ENCODE results near the gene CUEDC1.

The CUEDC1 gene

DNA sequence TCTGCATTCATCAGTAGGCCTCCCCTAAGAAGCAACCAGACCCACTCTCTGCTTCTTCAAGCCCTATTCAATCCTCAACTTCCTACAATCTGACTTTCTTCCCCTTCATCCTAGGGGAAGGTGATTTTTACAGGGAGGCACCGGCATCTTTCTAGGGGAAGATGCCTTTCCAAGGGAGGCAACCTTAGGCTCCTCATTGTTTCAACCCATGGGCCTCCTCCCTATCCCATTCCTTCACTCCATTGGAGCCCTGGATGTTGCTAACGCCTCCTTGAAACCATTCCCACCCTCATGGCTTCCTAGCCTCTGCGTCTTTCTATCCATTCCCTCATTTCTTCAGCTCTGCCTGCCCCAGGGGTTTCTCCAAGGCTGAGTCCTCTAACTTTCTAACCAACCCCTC, 2.7 kb upstream of the CUEDC1 start:
- no peak for DNase-seq (ENCODE audit: low read depth in 2 of 2)

DNA sequence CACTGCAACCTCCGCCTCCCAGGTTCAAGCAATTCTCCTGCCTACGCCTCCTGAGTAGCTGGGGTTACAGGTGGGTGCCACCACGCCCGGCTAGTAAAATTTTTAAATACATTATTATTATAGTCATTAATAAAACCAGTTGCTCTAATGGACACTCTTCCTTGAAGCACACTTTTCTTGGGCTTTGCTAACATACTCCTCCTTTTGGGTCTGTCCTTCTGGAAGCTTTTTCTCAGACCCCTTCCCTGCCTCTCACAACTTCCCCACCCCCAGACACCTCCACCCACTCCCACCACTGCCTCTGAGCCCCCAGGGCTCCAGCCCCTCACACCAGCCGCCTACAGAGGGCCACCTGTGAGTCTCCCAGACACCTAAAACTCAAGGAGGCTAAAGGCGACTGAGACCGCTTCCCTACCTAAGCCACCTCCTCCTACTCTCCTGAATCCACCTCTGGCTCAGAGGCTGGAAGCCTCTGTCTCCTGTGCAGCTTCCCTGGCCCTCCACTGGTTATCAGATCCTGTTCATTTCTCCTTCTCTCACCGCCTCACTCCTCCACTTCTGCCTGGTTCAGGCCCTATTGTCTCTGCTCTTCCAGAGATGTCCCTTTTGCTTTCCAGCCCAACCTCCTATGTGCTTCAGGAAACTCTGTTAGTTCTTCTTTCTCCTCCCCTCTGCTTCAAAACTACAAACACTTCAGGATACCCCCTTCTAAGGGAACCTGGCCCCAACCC, 2.1 kb upstream of the CUEDC1 start:
- no peak for DNase-seq (ENCODE audit: low read depth in 2 of 2)

GRCh38 chr17:57956291-57957119, 1.3 kb upstream of the CUEDC1 start:
- no peak for DNase-seq (ENCODE audit: low read depth in 2 of 2)

DNA sequence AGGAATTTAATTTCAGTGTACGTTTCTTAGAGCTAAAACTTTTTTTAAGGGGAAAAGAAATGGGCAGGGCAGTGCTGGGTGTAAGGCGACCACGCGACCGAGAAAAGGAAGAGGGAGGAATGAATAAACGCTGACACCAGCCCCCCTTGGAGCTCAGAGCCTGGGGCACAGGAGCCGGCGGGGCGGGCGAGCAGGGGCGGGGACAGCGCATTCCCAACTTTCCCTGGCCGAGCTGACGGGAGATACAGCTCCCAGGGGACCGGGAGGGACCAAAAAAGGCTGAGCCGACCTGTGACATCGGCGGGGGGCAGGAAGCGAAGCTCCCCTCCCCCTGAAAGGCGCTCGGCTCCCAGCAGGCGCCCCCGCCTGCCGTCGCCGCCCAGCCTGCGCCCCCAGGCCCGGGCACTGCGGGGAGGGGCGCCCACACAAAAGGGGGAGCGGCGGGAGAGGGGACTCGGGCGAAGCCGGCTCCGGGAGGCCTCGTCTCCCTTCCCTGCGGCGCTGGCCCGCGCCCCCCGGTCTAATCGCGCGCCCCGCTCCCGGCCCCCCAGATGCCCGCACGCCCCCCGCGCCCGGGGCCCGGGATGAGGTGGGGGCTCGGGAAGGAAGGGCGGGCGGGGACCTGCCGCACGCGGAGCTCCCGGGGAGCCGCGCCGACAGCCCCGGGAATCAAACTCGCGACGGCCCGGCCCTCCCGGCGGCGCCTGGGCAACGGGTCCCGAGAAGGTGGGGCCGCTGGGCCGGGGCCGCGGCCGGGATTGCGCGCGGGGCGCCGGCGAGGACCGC, 622 bp downstream of the CUEDC1 start:
- DNase-seq (ENCODE audit: low read depth in 2 of 2), result peak in 1 of 2 experiments; percentile 45

GRCh38 chr17:57953705-57954396, 1.4 kb downstream of the CUEDC1 start:
- no peak for DNase-seq (ENCODE audit: low read depth in 2 of 2)

GRCh38 chr17:57953219-57953618, 2.0 kb downstream of the CUEDC1 start:
- DNase-seq (ENCODE audit: low read depth in 2 of 2), result no peak

GRCh38 chr17:57949649-57950048, 5.6 kb downstream of the CUEDC1 start:
- no peak for DNase-seq (ENCODE audit: low read depth in 2 of 2)

GRCh38 chr17:57948555-57949420, 6.4 kb downstream of the CUEDC1 start:
- peak; percentile 94 to 95 for DNase-seq (ENCODE audit: low read depth in 2 of 2)

DNA sequence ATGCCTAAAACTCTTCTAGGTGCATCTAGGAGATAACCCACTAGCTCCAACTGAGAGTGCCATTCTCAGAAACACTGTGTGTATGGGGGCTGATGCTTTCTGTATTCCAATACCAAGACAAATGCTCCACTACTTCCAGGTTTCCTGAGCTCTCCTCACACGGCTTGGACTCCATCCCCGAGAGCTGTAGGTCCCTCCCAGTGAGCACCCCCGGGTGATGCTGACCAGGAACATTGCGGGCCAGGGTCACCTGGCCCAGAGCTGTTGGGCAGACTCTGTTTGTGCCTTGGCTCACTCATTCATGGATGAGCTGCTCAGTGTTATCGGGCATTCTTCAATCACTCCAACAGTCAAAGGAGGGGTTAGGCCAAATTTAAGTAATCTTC, 7.0 kb downstream of the CUEDC1 start:
- no peak for DNase-seq (ENCODE audit: low read depth in 2 of 2)

DNA sequence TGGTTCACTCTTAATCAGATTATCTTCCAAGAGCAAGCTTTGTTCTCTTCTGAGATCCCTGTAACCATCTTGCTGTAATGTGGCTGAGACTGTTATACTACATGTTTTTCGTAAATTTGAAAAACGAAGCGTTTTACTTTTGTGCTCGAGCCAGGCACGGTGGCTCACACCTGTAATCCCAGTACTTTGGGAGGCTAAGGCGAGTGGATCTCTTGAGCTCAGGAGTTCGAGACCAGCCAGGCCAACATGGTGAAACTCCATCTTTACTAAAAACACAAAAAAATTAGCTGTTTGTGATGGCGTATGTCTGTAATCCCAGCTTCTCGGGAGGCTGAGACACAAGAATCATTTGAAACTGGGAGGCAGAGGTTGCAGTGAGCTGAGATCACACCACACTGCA, 7.8 kb downstream of the CUEDC1 start:
- no peak for DNase-seq (ENCODE audit: low read depth in 2 of 2)

GRCh38 chr17:57946798-57947358, 8.3 kb downstream of the CUEDC1 start:
- DNase-seq (ENCODE audit: low read depth in 2 of 2), result no peak

GRCh38 chr17:57945996-57946797, 9.0 kb downstream of the CUEDC1 start:
- DNase-seq (ENCODE audit: low read depth in 2 of 2), result peak in 1 of 2 experiments; percentile 49

- peak in 1 of 2 experiments; percentile 56 for DNase-seq (ENCODE audit: low read depth in 2 of 2)
These were observed 10.3 kb downstream of the CUEDC1 start for GRCh38 chr17:57944908-57945307.

- DNase-seq (ENCODE audit: low read depth in 2 of 2), result no peak
These were observed 11.6 kb downstream of the CUEDC1 start for GRCh38 chr17:57943645-57944044.

- no peak for DNase-seq (ENCODE audit: low read depth in 2 of 2)
These were observed 12.1 kb downstream of the CUEDC1 start for GRCh38 chr17:57943140-57943539.

DNA sequence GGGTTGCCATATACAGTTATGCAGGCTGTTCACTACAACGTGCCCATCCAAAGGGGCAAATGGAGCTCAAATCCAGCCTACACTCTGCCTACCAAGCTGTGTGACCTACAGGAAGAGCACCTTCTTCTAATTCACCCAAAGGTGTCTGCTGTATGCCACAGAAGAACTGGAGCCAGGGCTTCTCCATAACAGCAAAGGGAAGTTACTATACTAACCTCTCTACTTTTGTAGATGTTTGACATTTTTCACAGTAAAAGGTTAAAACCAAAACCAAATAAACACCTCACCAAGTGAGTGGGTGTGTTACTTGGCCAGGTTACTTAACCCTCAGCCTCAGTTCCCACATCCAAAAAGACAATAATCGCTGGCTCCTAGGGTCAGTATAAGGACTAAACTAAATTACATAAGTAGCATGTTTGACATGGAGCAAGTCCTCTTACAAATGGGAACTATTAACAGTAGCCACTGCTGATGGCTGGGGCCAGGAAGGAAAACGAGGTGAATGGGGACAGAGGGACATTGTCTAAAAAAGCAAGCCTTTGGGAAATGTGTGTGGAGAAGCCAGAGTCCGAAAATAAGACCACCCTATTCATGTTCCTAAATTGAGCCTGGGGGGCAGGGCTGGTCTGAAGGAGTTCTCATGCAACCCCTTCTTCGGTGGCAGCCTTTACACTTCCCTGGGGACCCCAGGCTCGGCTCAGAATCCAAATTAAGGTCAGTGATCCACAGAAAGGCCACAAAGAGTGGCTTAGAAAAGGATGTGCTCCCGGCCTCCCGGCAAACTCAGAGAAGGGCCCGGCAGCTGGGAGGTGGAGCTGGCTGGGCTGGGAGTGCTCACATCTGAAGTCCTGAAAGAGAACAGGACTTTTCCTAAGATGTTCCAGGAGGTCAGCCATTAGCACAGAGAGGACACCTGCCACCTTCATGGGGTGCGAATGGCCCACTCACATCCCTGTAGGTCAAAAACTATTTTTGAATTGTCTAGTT, 13.5 kb downstream of the CUEDC1 start:
- no peak for DNase-seq (ENCODE audit: low read depth in 2 of 2)

GRCh38 chr17:57940653-57941329, 14.4 kb downstream of the CUEDC1 start:
- no peak for DNase-seq (ENCODE audit: low read depth in 2 of 2)

DNA sequence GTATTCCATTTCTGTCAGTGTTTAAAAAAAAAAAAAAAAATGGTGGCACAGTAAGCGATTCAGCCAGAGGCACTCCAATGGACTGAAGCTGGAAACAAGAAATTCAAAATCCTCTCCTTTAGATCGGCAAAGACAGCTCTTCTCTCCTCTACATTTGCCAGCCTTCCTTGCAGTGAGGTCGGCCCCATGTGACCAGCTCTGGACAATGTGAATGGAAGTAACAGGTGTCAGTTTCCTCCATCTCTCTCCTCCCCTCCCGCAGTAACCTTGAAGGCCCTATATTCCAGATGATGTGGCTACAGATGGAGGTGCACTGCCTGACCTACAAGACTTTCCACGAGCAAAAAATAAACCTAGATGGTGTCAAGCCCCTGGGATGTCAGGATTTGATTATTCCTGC, 15.0 kb downstream of the CUEDC1 start:
- DNase-seq (ENCODE audit: low read depth in 2 of 2), result no peak

All from fibroblast of skin of left quadriceps (primary cell).